SK-MEL-5 (cell line): ENCODE data around the gene PRR23A. TPM values are rescaled to one million over a fixed set of nuclear protein-coding genes. Genes with fewer than 3 reads are reported as not detected.

Experiments used
- DNase-seq: peaks from one replicate; pipeline ENCODE4 v3.0.0-alpha.2; 2016; ENCODE audit warnings: low read depth, low spot score
- in situ Hi-C: cut with HindIII; loops from 2 replicates; pipeline ENCODE4 v1.10.0; 2016; ENCODE audit warnings: low sequenced_read_pairs, high pct_unique_total_duplicates, low pct_unique_long_range_greater_than_20kb
- total RNA-seq: library from RNA; depleted of rRNA; stranded (reverse); fragments of >200 nt; shearing (Covaris generic); gene quantifications from 2 replicates; pipeline ENCODE4 v1.2.3, GENCODE V29; 2014; rRNA removed

The PRR23A gene
- total RNA-seq, 1 experiment from 2014 or later = not detected

DNA sequence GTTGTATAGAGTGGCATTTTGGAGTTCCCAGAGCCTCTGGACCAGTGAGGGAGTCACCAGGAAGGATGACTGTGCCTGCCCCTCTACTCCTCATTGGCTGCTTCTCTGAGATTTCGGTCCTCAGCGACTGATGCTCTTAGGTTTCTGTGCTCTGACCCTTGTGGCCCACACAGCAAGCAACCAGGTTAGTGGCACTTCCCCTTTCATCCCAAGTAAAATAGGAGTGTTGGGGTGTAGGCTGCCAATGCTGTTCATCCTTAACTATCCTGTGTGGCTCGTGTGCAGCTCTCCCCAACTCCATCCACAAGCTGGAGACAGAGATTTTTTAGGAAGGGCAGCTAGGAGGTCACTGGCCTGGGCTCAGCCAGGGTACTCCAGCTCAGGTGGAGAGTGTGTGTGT, 21.3 kb downstream of the PRR23A start:
- DNase-seq = no peak
- in situ Hi-C loops = no loop called here

DNA sequence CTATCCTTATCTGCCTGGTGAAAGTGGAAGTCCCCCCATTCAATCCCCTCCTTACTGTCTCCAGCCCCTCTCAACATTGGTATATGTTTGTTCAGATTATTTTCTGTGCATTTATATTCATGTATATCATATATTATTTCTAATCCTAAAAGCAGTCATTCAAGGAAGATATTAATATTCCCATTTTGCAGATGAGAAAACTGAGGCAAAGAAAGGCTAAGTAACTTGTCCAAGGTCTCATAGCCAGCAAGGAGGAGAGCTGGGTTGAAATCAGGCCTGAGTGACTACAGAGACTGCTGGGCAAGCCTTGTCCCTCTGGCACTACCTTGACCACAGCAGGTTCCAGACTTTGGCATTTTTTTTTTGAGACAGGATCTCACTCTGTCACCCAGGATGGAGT, 30.0 kb downstream of the PRR23A start:
- in situ Hi-C loops = no loop called here

DNA sequence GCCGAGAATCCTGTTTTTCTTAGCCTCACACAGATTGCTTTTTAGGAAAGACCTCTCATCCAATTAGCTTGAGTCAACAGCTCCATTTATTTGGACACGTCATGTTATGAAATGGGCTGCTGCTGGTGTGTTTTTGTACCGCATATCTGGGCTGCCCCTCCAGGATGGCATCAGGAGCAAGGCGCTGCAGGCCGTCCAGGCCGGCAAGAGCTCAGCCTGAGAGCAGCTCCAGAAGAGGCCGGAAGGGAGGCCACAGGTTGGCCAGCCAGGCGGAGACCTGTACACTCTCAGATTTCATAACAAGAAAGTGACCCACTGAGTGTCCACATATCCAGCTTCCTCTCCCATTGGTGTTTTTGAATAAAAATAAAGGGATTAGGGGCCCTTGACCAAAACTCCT, 30.7 kb downstream of the PRR23A start:
- in situ Hi-C loops = no loop called here
- DNase-seq = no peak

More for the DNA sequence above, 30.0 kb downstream of the PRR23A start:
- DNase-seq = no peak

DNA sequence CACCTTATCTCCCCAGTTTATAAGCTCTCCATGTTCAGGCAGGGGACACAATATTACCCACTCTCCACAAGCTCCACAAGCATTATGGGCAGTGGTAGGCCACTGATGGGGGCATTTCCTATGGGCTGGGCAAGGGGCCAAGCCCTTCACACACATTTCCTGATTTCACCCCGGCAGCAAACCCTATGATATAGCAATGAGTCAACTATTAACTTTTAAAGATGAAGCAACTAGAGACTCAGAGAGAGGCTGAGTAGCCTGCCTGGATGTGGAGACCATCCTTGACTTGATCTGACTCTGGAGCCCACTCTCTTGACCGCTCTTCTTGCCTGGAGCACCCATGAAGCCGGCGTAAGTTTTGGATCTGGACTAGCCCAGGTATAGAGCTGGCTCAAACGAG, 31.6 kb downstream of the PRR23A start:
- in situ Hi-C loops = no loop called here
- DNase-seq = no peak

DNA sequence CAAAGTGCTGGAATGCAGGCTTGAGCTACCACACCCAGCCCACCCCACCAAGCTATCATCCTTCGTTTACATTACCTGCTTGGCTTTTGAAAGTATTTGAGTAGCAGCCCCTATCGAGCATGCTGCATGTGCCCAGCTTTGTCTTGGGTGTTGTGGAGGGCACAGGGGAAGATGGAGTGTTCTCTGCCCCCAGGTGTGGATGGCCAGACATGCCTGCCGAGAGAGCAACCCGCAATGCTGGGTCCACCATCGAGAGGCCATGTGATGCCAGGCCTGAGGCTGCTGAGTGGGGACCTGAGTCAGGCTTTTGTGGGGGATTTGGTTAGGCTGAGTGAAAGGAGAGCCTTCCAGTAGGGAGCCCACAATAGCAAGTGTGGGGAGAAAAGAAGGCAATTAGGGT, 33.1 kb downstream of the PRR23A start:
- in situ Hi-C loops = no loop called here
- DNase-seq = no peak

DNA sequence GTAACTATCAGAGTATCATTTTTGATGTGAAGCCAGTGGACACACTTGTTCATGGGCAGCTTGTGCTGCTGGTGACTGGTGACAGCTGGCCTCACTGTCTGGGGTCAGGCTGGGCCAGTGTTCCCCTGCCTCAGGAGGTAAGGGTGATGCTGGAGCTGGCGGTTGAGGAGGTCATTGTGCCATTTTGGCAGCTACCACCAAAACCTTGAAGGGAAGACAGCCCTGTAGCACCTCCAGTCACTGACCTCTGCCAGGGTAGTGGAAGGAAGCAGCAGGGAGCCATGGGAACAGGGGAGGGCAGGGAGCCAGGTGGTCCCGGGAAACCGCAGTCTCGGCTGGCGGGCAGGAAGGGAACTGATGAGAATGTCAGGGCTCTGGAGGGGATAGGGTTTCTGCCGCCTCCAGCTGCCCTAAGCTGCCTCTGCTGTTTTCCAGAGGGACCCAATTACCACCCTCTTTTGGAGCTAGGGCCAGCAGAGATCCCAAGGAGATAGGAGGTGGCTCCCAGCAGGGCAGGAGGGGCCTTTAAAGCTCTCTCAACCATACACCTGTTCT, 34.2 kb downstream of the PRR23A start:
- DNase-seq = no peak
- in situ Hi-C loops = no loop called here

DNA sequence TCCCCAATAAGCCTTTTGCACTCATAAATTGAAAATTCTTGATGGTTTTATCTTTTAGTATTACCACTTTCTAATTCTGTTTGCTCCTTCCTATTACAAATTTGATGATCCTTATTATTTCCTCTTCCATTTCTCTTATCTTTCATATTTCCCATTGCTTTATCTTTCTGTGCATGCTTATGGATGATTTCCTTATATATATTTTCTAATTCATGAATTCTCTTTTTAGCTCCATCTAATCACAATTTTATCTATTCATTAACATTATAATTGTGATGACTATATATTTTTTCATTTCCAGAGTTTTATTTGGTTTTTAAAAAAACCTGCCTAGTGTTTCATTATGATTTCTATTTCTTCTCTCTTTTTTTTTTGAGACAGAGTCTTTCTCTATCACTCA, 41.1 kb downstream of the PRR23A start:
- DNase-seq = no peak
- in situ Hi-C loops = no loop called here

DNA sequence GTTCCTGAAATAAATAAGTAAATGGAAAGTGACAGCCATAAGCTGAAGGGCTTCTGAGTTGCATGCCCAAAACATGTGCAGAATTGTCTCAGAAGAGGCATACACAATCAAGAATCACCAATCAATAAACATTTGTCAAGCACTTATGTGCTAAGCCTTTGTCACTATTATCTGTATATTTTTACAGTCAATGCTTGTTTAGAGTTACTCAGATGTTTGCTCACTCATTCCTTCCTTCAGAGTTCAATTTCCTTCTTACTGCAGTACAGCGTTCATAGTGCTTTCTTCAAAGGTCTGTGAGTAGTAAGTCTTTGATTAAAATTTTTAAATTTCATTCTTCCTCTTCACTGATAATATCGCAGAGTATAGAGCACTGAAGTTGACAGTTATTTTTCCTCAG, 41.8 kb downstream of the PRR23A start:
- in situ Hi-C loops = no loop called here
- no peak for DNase-seq

DNA sequence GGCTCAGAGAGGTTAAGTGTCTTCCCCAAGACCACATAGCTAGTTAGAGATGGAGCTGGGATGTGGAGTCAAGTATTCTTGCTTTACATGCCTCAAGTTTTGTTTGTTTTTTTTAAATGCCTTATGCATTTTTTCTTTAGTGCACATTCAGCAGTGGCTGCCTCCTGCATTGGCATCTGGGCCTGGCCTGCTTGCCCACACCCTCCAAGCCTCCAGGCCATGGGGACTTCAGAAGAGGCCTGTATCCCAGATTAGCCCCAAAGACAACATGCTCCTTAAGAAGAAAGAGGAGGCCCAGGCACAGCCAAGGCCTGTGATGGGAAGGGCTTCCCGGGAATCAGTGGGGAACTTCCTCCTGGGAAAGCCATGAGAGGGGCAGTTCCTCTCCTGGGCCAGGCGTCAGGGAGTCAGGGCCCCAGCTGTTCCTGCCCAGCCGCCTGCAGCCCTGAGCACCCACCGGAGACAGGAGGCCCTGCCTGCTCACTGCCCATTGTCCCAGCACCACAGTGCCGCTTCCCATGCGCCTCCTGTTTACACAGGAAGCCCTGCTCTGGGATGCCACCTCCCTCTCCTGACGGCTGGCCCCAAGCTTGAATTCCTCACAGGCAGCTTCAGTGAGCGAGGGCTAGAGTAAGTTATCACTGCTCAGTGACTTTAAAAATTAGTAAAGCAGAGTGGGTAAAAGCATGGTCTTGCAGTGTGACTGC, 43.1 kb downstream of the PRR23A start:
- in situ Hi-C loops = no loop called here
- no peak for DNase-seq

DNA sequence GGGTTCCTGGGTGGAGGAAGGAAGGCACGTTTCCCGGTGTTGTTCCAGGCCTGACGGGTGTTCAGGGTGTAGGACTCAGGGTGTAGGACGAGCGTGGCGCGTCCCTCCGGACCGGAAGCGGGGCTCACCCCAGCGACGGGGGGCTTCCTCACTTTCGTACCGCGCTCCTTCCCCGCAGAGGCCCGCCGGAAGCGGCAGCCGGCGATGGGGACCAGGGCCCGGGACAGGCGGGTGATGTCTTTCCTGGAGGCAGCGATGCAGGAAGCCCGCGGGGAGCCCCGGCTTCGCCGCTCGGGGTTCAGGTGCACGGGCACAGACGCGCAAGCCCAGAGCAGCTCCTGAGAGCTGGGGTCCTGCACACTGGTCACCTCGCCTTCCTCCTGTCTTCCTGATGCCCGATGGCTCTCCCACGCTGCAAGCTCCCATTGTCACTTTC, 45.6 kb downstream of the PRR23A start:
- in situ Hi-C loops = no loop called here
- no peak for DNase-seq

Other genes starting within 250 kb of the PRR23A start
- gene PIK3CB, start 171.3 kb downstream of the PRR23A start, total RNA-seq = 33.6 and 36.6 TPM in 2 replicates
- gene FOXL2, start 59.1 kb downstream of the PRR23A start, total RNA-seq = not detected in 2 replicates
- not detected in 2 replicates for gene FOXL2NB, start 59.1 kb downstream of the PRR23A start, total RNA-seq
- gene PRR23B, start 14.7 kb upstream of the PRR23A start, total RNA-seq = 0.05 TPM in 1 of 2 replicates, not detected in the other
- not detected in 2 replicates for gene PRR23C, start 38.6 kb upstream of the PRR23A start, total RNA-seq